Measurements from ENCODE around the gene ADCK1. TPM values are rescaled to one million over a fixed set of nuclear protein-coding genes. Genes with fewer than 3 reads are reported as not detected.

The ADCK1 gene
- total and polyA plus RNA-seq, 2 donors (not counting 3 experiments of a cell fraction or from before 2014, with no cell fraction given) = 4.2 to 6.9 TPM

DNA sequence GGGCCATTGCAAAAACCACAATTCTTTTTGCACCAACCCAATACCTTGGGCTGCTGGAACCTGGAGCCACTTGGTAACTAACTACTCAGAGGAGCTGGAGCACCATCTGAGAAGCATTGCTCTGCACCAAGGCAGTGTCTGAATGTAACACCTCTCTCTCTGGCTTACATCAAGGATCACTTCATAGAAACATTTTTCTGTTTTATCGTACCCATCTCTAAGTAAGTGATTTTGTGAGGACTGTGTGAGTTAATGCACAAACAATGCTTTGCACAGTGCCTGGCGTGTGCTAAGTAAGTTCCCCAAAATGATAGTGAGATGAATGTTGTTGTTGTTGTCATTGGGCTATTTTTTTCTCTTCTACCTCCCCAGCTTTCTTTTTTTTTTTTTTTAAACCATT, 111.4 kb downstream of the ADCK1 start:
- BruUV-seq (replicated peaks) = no TSS peak
- H3K27ac ChIP-seq (ENCODE audit: insufficient read depth, low read depth, low read length) = no peak overlapping the region
- FAIRE-seq = no peak
- H3K9me3 ChIP-seq (replicated peaks; ENCODE audit: control insufficient read depth, insufficient read depth, low read length) = no peaks in the 10 kb centered on the region
- CTCF ChIA-PET = no interaction called here
- no peaks in the 10 kb centered on the region for H3K27me3 ChIP-seq (ENCODE audit: control insufficient read depth in 2 of 2, insufficient read depth in 2 of 2, low read length in 2 of 2)
- H2AFZ ChIP-seq (ENCODE audit: low read depth, low read length) = no peak overlapping the region
- no peak overlapping the region for H3K9ac ChIP-seq (replicated peaks; ENCODE audit: extremely low read depth, insufficient read depth, low read length)
- intact Hi-C loops (cut with micrococcal nuclease) (no loop called here), dilution Hi-C loops (cut with MboI; ENCODE audit: extremely low pct_ligation_motif_present, low sequenced_read_pairs) (no loop called here)
- TF ChIP-seq, protein P1, sequence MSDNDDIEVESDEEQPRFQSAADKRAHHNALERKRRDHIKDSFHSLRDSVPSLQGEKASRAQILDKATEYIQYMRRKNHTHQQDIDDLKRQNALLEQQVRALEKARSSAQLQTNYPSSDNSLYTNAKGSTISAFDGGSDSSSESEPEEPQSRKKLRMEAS (IDR thresholded peaks at IDR 0.05; ENCODE audit: insufficient read depth, insufficient read length) = no peak
- TF ChIP-seq POLR2A (IDR thresholded peaks at IDR 0.05; ENCODE audit: low read depth, low read length) (no peak), POLR2AphosphoS5 (IDR thresholded peaks at IDR 0.05; ENCODE audit: insufficient read depth, low read depth, low read length) (no peak), FOS (IDR thresholded peaks at IDR 0.05; ENCODE audit: borderline replicate concordance, insufficient read depth, low read length) (no peak), MYC (IDR thresholded peaks at IDR 0.05; ENCODE audit: low read depth, low read length) (no peak), JUN (IDR thresholded peaks at IDR 0.05; ENCODE audit: borderline replicate concordance, insufficient read depth, insufficient read length, low read depth) (no peak), EZH2 (IDR thresholded peaks at IDR 0.05; ENCODE audit: borderline replicate concordance, low read depth, low read length, severe bottlenecking) (no peak), GATA2 (IDR thresholded peaks at IDR 0.05; ENCODE audit: insufficient read depth, insufficient read length, low read depth, low read length) (no peak)
- TF ChIP-seq, protein P2, sequence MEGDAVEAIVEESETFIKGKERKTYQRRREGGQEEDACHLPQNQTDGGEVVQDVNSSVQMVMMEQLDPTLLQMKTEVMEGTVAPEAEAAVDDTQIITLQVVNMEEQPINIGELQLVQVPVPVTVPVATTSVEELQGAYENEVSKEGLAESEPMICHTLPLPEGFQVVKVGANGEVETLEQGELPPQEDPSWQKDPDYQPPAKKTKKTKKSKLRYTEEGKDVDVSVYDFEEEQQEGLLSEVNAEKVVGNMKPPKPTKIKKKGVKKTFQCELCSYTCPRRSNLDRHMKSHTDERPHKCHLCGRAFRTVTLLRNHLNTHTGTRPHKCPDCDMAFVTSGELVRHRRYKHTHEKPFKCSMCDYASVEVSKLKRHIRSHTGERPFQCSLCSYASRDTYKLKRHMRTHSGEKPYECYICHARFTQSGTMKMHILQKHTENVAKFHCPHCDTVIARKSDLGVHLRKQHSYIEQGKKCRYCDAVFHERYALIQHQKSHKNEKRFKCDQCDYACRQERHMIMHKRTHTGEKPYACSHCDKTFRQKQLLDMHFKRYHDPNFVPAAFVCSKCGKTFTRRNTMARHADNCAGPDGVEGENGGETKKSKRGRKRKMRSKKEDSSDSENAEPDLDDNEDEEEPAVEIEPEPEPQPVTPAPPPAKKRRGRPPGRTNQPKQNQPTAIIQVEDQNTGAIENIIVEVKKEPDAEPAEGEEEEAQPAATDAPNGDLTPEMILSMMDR (IDR thresholded peaks at IDR 0.05; ENCODE audit: extremely low read depth in 1 of 2, insufficient read depth in 1 of 2, low read depth in 1 of 2, low read length in 2 of 2) = no peak
- H3K79me2 ChIP-seq (ENCODE audit: control insufficient read depth, insufficient read depth, low read length) = no peaks in the 10 kb centered on the region
- no peaks in the 10 kb centered on the region for H3K4me1 ChIP-seq (ENCODE audit: control insufficient read depth, extremely low read depth, insufficient read depth, low read length)
- H3K4me3 ChIP-seq (replicated peaks in 1 of 3; ENCODE audit: insufficient read depth in 1 of 3, low read depth in 1 of 3, low read length in 3 of 3) = no peak overlapping the region
- no peak overlapping the region for H3K4me2 ChIP-seq (ENCODE audit: insufficient read depth, low read length)
- no peaks in the 10 kb centered on the region for H4K20me1 ChIP-seq (replicated peaks; ENCODE audit: control insufficient read depth, extremely low read depth, insufficient read depth, low read length)
- no peaks in the 10 kb centered on the region for H3K36me3 ChIP-seq (ENCODE audit: control insufficient read depth in 2 of 2, extremely low read depth in 1 of 2, insufficient read depth in 2 of 2, low read length in 2 of 2)
- no peaks in the 10 kb centered on the region for H3K9me1 ChIP-seq (replicated peaks; ENCODE audit: control insufficient read depth, extremely low read depth, insufficient read depth, low read length)
- POLR2A ChIA-PET = no interaction called here
- no peak for DNase-seq (ENCODE audit: low read depth, low spot score)
